H1 (cell line): ENCODE results near the gene RTKN2. TPM values are rescaled to one million over a fixed set of nuclear protein-coding genes. Genes with fewer than 3 reads are reported as not detected.

Source experiments
- ASH2L ChIP-seq: fragments of 200-600, 300-600 bp; sonication (generic); IDR thresholded peaks from one replicate; pipeline ENCODE4 v1.7.1; 2017; ENCODE audit warnings: low read length
- JUN ChIP-seq: IDR thresholded peaks from 2 replicates; pipeline ENCODE4 v1.6.1; 2011; ENCODE audit warnings: low read depth, mild to moderate bottlenecking, improper control_type of control experiment, low read length
- POU5F1 ChIP-seq: IDR thresholded peaks from 2 replicates; pipeline ENCODE4 v1.6.1; 2011; ENCODE audit warnings: low read depth, mild to moderate bottlenecking, low read length, moderate library complexity
- SIX5 ChIP-seq: IDR thresholded peaks from 2 replicates; pipeline ENCODE4 v1.6.1; 2011; ENCODE audit warnings: mild to moderate bottlenecking, low read depth, low read length
- polyA plus RNA-seq, 7 experiments: library from polyadenylated mRNA; depleted of rRNA in 3 of 7; stranded (reverse) in 5 of 7; unstranded in 2 of 7; fragments of >200 nt in 5 of 7; fragments of 200-250 nt in 2 of 7; gene quantifications; 1 replicate in 5 of 7; 2 replicates in 1 of 7; 4 replicates in 1 of 7; pipeline versions ENCODE4 v1.2.1 to v1.2.3, GENCODE V29; 2011 to 2013; ENCODE audit warnings: missing spikeins in 2 of 7, mixed read lengths in 2 of 7
- total RNA-seq: library from RNA; stranded (reverse); fragmentation: NEBNext Ultra II Directional; extraction: Animal tissue kit (Norgen Biotek cat#: 25700); gene quantifications from 2 replicates; pipeline ENCODE4 v1.2.1, GENCODE V29; 2021

The RTKN2 gene
- total and polyA plus RNA-seq, 2 of the 8 experiments (the other 6 are each of a cell fraction or from before 2014, with no cell fraction given), result 5.1 to 24.6 TPM

GRCh38 chr10:62302760-62303159, 34.1 kb upstream of the RTKN2 start (continued):
- TF ChIP-seq ASH2L (no peak), SIX5 (no peak), POU5F1 (no peak), JUN (no peak)
- TF ChIP-seq, all 59 proteins: peak for 0
